HEK293 (cell line): Measurements from ENCODE around the gene TSPAN17.
A peak's percentile ranks its signal among the peaks of the same experiment; 100 is the strongest.

Experiments
- CTCF ChIA-PET: fragments of 350-600 bp; formaldehyde crosslinking; extraction: SDS; loops from one replicate; lab custom pipeline; 2021; ENCODE audit warnings: antibody characterized with exemption; lab: Yijun Ruan, JAX
- POLR2A ChIA-PET: fragments of 300-600 bp; formaldehyde crosslinking; extraction: SDS; loops from one replicate; lab custom pipeline; 2020; ENCODE audit warnings: antibody characterized with exemption, inconsistent platforms; lab: Yijun Ruan, JAX
- H3K27ac ChIP-seq: fragments of 200-500 bp; sonication (Bioruptor generic); 2 replicates; pipeline ENCODE4 v1.5.1; 2014; ENCODE audit warnings: low read depth, low read length, control low read depth, inconsistent platforms; ENCODE audit errors: extremely low read depth
- H3K36me3 ChIP-seq, 2 experiments: fragments of 200-500 bp in 1 of 2; sonication (Bioruptor generic) in 1 of 2; 1 replicate in 1 of 2; 2 replicates in 1 of 2; pipeline ENCODE4 v1.5.1; 2014 to 2017; ENCODE audit warnings: inconsistent platforms in 2 of 2, low read length in 2 of 2; ENCODE audit not compliant: control insufficient read depth in 2 of 2, insufficient read depth in 1 of 2
- H3K4me1 ChIP-seq: fragments of 200-500 bp; sonication (Bioruptor generic); 2 replicates; pipeline ENCODE4 v1.5.1; 2014; ENCODE audit warnings: mild to moderate bottlenecking, low read length, inconsistent platforms; ENCODE audit not compliant: control insufficient read depth, insufficient read depth
- H3K4me3 ChIP-seq: 2 replicates; pipeline ENCODE4 v1.5.1; 2011; ENCODE audit warnings: low read depth, mild to moderate bottlenecking, control low read depth, low read length, moderate library complexity
- H3K9me3 ChIP-seq: fragments of 200-500 bp; sonication (Bioruptor generic); 2 replicates; pipeline ENCODE4 v1.5.1; 2014; ENCODE audit warnings: low read depth, low read length, inconsistent platforms; ENCODE audit not compliant: control insufficient read depth, insufficient read depth
- GLIS1 ChIP-seq: fragments of 450-650 bp; formaldehyde crosslinking; IDR thresholded peaks from 2 replicates; pipeline ENCODE4 v1.5.1; 2016; ENCODE audit warnings: missing biosample characterization, missing genetic modification characterization
- HOXA7 ChIP-seq: sonication (generic); formaldehyde crosslinking; IDR thresholded peaks from 2 replicates; pipeline ENCODE4 v1.8.1; 2022; ENCODE audit warnings: missing genetic modification reagents, borderline replicate concordance
- PBX3 ChIP-seq: sonication (generic); formaldehyde crosslinking; IDR thresholded peaks from 2 replicates; pipeline ENCODE4 v1.8.1; 2022; ENCODE audit warnings: mild to moderate bottlenecking, moderate library complexity, missing genetic modification reagents
- ZBTB10 ChIP-seq: fragments of 450-650 bp; formaldehyde crosslinking; IDR thresholded peaks from 2 replicates; pipeline ENCODE4 v1.5.1; 2016; ENCODE audit warnings: missing biosample characterization, missing genetic modification characterization
- ZNF148 ChIP-seq: fragments of 450-650 bp; formaldehyde crosslinking; IDR thresholded peaks from 2 replicates; pipeline ENCODE4 v1.5.0; 2017; ENCODE audit warnings: missing biosample characterization, missing genetic modification characterization, borderline replicate concordance
- ZNF16 ChIP-seq: fragments of 450-650 bp; formaldehyde crosslinking; IDR thresholded peaks from 2 replicates; pipeline ENCODE4 v1.5.1; 2016; ENCODE audit warnings: low read depth, missing biosample characterization, missing genetic modification characterization
- ZNF2 ChIP-seq: fragments of 450-650 bp; formaldehyde crosslinking; IDR thresholded peaks from 2 replicates; pipeline ENCODE4 v1.5.1; 2016; ENCODE audit warnings: missing biosample characterization, missing genetic modification characterization
- ZNF280C ChIP-seq: fragments of 450-650 bp; formaldehyde crosslinking; IDR thresholded peaks from 2 replicates; pipeline ENCODE4 v1.5.1; 2016; ENCODE audit warnings: missing biosample characterization, missing genetic modification characterization
- ZNF302 ChIP-seq: fragments of 450-650 bp; formaldehyde crosslinking; IDR thresholded peaks from 2 replicates; pipeline ENCODE4 v1.5.1; 2016; ENCODE audit warnings: missing biosample characterization, missing genetic modification characterization, low read depth
- ZNF521 ChIP-seq: fragments of 450-650 bp; formaldehyde crosslinking; IDR thresholded peaks from 2 replicates; pipeline ENCODE4 v1.5.1; 2017; ENCODE audit warnings: missing biosample characterization, mild to moderate bottlenecking, missing genetic modification characterization
- ZNF548 ChIP-seq: fragments of 450-650 bp; formaldehyde crosslinking; IDR thresholded peaks from 2 replicates; pipeline ENCODE4 v1.5.1; 2016; ENCODE audit warnings: missing biosample characterization, missing genetic modification characterization
- ZNF558 ChIP-seq: fragments of 450-650 bp; formaldehyde crosslinking; IDR thresholded peaks from 2 replicates; pipeline ENCODE4 v1.5.1; 2016; ENCODE audit warnings: missing biosample characterization, missing genetic modification characterization
- ZNF623 ChIP-seq: fragments of 450-650 bp; formaldehyde crosslinking; IDR thresholded peaks from 2 replicates; pipeline ENCODE4 v1.5.1; 2016; ENCODE audit warnings: missing biosample characterization, missing genetic modification characterization
- ZNF664 ChIP-seq: fragments of 450-650 bp; formaldehyde crosslinking; IDR thresholded peaks from 2 replicates; pipeline ENCODE4 v1.5.1; 2016; ENCODE audit warnings: missing biosample characterization, missing genetic modification characterization
- ZNF704 ChIP-seq: fragments of 450-650 bp; formaldehyde crosslinking; IDR thresholded peaks from 2 replicates; pipeline ENCODE4 v1.5.1; 2016; ENCODE audit warnings: missing biosample characterization, missing genetic modification characterization
- ZSCAN16 ChIP-seq: fragments of 450-650 bp; formaldehyde crosslinking; IDR thresholded peaks from 2 replicates; pipeline ENCODE4 v1.5.1; 2016; ENCODE audit warnings: missing biosample characterization, missing genetic modification characterization
- ZSCAN5A ChIP-seq: fragments of 450-650 bp; formaldehyde crosslinking; IDR thresholded peaks from 2 replicates; pipeline ENCODE4 v1.5.1; 2016; ENCODE audit warnings: missing biosample characterization, missing genetic modification characterization

The TSPAN17 gene

GRCh38 chr5:176664479-176664878 is 17.2 kb downstream of the TSPAN17 start:
- ChIA-PET CTCF (interaction anchor here (0.5 to 0.8 kb wide), 2 partner anchors 86 to 295 kb away, joined by 3 to 4 read pairs; no protein-coding TSS in a partner anchor), POLR2A (no interaction called here)
- Histone ChIP-seq H3K27ac (no peak overlapping the region), H3K9me3 (no peaks in the 10 kb centered on the region), H3K36me3 (no peaks in the 10 kb centered on the region), H3K4me1 (no peaks in the 10 kb centered on the region), H3K4me3 (no peak overlapping the region)
- TF ChIP-seq GLIS1 (tag by site-specific recombination) (peak; percentile 67), ZSCAN16 (tag by site-specific recombination) (no peak)

- ChIA-PET POLR2A (no interaction called here), CTCF (interaction anchor here (0.5 to 0.8 kb wide), 2 partner anchors 86 to 294 kb away, joined by 3 to 4 read pairs; no protein-coding TSS in a partner anchor)
- H3K9me3 ChIP-seq = no peaks in the 10 kb centered on the region
- no peak overlapping the region for H3K27ac ChIP-seq
- H3K4me1 ChIP-seq = no peaks in the 10 kb centered on the region
- no peaks in the 10 kb centered on the region for H3K36me3 ChIP-seq
- no peak overlapping the region for H3K4me3 ChIP-seq
- no peak for TF ChIP-seq ZBTB10 (tag by site-specific recombination)
- no peak for TF ChIP-seq ZNF280C (tag by site-specific recombination)
- TF ChIP-seq ZNF548 = no peak
- no peak for TF ChIP-seq ZNF664
- TF ChIP-seq ZNF2 (tag by site-specific recombination) = no peak
- TF ChIP-seq HOXA7 (CRISPR knock-in tag) = no peak
- TF ChIP-seq ZNF16 (tag by site-specific recombination) = no peak
- no peak for TF ChIP-seq ZNF558 (tag by site-specific recombination)
Measured at GRCh38 chr5:176664886-176665285, 17.6 kb downstream of the TSPAN17 start.

GRCh38 chr5:176665517-176665916 is 18.2 kb downstream of the TSPAN17 start:
- H3K36me3 ChIP-seq = no peaks in the 10 kb centered on the region
- H3K9me3 ChIP-seq = no peaks in the 10 kb centered on the region
- H3K27ac ChIP-seq = no peak overlapping the region
- H3K4me1 ChIP-seq = no peaks in the 10 kb centered on the region
- CTCF ChIA-PET = no interaction called here
- no peak overlapping the region for H3K4me3 ChIP-seq
- POLR2A ChIA-PET = no interaction called here
- TF ChIP-seq ZNF521 (tag by site-specific recombination) (no peak), ZNF623 (tag by site-specific recombination) (peak; percentile 95)

GRCh38 chr5:176667637-176668036 is 20.4 kb downstream of the TSPAN17 start:
- POLR2A ChIA-PET = no interaction called here
- TF ChIP-seq PBX3 (CRISPR knock-in tag) = no peak
- no peak for TF ChIP-seq ZNF148
- no peak for TF ChIP-seq ZSCAN5A
- no peak for TF ChIP-seq ZNF704 (tag by site-specific recombination)
- no peak for TF ChIP-seq ZNF302 (tag by site-specific recombination)

More at GRCh38 chr5:176667637-176668036, 20.4 kb downstream of the TSPAN17 start:
- no peak overlapping the region for H3K27ac ChIP-seq
- no peaks in the 10 kb centered on the region for H3K4me1 ChIP-seq
- no peak overlapping the region for H3K4me3 ChIP-seq
- CTCF ChIA-PET = interaction anchor here (0.6 kb wide), 2 partner anchors 10 to 353 kb away, joined by 3 read pairs; no protein-coding TSS in a partner anchor
- no peaks in the 10 kb centered on the region for H3K36me3 ChIP-seq
- no peaks in the 10 kb centered on the region for H3K9me3 ChIP-seq
